Gastrocnemius medialis (tissue), 4 donors: Measurements from ENCODE around the gene ZBTB7A. TPM values are rescaled to one million over a fixed set of nuclear protein-coding genes. Genes with fewer than 3 reads are reported as not detected.
"Not testable (repeated sequence)": the region's sequence is repeated elsewhere in the genome, so short reads cannot be mapped to it uniquely, and the experiment has no call there.

ENCODE experiments used
- ATAC-seq, 2 donors: fragments of 150-250 bp; one replicate each; pipeline ENCODE4 v1.9.1; 2016
- DNase-seq, 2 donors: peaks; one replicate each; pipeline ENCODE4 v3.0.0-alpha.2; 2019
- H3K27ac ChIP-seq, 4 donors: fragments of 200-600 bp; sonication (generic); 1 replicate in 1 of 4; 2 replicates in 3 of 4; pipeline ENCODE4 v1.5.1; 2016 to 2018; ENCODE audit warnings: mild to moderate bottlenecking in 2 of 4, moderate library complexity in 1 of 4
- H3K27me3 ChIP-seq, 3 donors: fragments of 200-600 bp; sonication (generic) in 2 of 3; 1 replicate in 1 of 3; 2 replicates in 2 of 3; pipeline versions ENCODE4 v1.5.1 to v1.6.0; 2016 to 2019; ENCODE audit warnings: mild to moderate bottlenecking in 1 of 3, moderate library complexity in 1 of 3
- H3K36me3 ChIP-seq, 2 donors: fragments of 200-600 bp; sonication (generic) in 1 of 2; one replicate each; pipeline ENCODE4 v1.5.1; 2017 to 2018
- H3K4me1 ChIP-seq, 2 donors: fragments of 200-600 bp; sonication (generic) in 1 of 2; one replicate each; pipeline ENCODE4 v1.5.1; 2016 to 2017; ENCODE audit warnings: mild to moderate bottlenecking in 2 of 2
- H3K4me3 ChIP-seq, 4 donors: fragments of 200-600 bp; sonication (generic) in 3 of 4; 1 replicate in 1 of 4; 2 replicates in 3 of 4; pipeline ENCODE4 v1.5.1; 2016 to 2019; ENCODE audit warnings: mild to moderate bottlenecking in 2 of 4
- H3K9me3 ChIP-seq, 3 donors: fragments of 200-600 bp; sonication (generic) in 2 of 3; 1 replicate in 1 of 3; 2 replicates in 2 of 3; pipeline ENCODE4 v1.5.1; 2016 to 2019
- POLR2A ChIP-seq, 2 donors: fragments of 450-650 bp; IDR thresholded peaks; one replicate each; pipeline ENCODE4 v1.6.1; 2017; ENCODE audit warnings: antibody characterized with exemption in 2 of 2, mild to moderate bottlenecking in 2 of 2, moderate library complexity in 2 of 2
- in situ Hi-C, 4 donors: fragments of 200-750 bp; cut with MboI; loops; one replicate each; pipeline versions ENCODE4 v1.15.0 to v1.8.0; 2017; ENCODE audit warnings: low sequenced_read_pairs in 4 of 4
- intact Hi-C: fragments of 100-400 bp; cut with DNase I; formaldehyde crosslinking; loops from one replicate; pipeline ENCODE4 v1.15.1; 2023; ENCODE audit warnings: low total_unique reads
- total RNA-seq, 4 donors: library from RNA; depleted of rRNA; stranded (reverse); fragments of >200 nt; gene quantifications; one replicate each; pipeline versions ENCODE4 v1.1.0 to v1.2.3, GENCODE V29; 2016
- TF ChIP-seq, protein P1 (sequence below), 5 experiments: fragments of 450-650 bp in 3 of 5; fragments of 200-600 bp in 2 of 5; sonication (generic) in 2 of 5; IDR thresholded peaks in 4 of 5; conservative IDR thresholded peaks in 1 of 5; 1 replicate in 4 of 5; 2 replicates in 1 of 5; pipeline ENCODE4 v1.5.1; 2016 to 2019; ENCODE audit warnings: antibody characterized with exemption in 5 of 5, mild to moderate bottlenecking in 3 of 5, moderate library complexity in 3 of 5

Gene ZBTB7A
- total RNA-seq, 4 donors from 2014 or later = 50.0 to 104 (median 91.9) TPM

DNA sequence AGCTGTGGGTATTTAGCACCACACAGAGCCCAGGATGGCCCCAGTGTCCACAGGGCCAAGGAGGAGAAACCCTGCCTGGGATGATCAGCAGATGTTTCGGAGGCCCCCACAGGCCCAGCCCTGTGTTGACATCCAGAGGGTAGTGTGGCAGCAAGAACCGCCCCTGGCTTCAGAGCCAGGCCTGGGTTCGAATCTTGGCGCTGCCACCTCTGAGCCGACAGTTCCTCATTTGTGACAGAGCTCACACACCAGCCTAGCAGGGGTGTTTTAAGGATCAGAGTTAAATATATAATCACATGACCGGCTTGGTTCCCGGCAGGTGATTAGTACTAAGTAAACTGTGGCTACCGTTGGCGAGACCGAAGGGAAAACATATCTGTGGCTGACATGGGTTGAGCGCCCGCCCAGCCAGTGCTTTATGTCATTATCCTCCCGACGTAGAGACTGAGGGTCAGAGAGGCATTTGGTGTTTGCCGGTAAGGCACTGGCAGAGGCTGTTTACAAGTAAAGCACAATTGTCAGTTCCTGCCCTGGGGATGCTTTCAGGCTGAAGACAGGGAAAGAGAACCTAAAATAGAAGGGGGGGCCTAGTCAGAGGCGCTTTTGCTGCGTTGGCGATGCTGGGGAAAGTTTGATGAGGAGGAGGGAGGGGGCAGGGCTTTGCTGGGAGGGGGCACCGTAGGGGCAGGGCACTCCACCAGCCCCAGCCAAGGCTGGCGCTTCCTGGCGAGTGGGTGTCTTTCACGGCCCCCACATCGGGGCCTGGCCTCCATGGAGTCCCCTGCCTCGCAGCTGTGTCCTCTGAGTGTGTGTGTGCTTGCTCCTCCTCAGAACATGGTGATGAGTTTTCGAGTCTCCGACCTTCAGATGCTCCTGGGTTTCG, 54.4 kb downstream of the ZBTB7A start:
- ATAC-seq = peak in 1 of 2 donors; percentile 14
- H3K27ac ChIP-seq = peak overlapping the region; percentile 6 to 73 (median 56)
- no peak for DNase-seq
- intact Hi-C loops (no loop called here), in situ Hi-C loops (loop anchor here in 1 of 4 donors (25.0 kb wide), 1 partner anchor 125 kb away; no protein-coding TSS in a partner anchor)
- peak in 1 of 2 donors; percentile 22 for TF ChIP-seq POLR2A (IDR thresholded peaks at IDR 0.05)
- TF ChIP-seq, protein P1, sequence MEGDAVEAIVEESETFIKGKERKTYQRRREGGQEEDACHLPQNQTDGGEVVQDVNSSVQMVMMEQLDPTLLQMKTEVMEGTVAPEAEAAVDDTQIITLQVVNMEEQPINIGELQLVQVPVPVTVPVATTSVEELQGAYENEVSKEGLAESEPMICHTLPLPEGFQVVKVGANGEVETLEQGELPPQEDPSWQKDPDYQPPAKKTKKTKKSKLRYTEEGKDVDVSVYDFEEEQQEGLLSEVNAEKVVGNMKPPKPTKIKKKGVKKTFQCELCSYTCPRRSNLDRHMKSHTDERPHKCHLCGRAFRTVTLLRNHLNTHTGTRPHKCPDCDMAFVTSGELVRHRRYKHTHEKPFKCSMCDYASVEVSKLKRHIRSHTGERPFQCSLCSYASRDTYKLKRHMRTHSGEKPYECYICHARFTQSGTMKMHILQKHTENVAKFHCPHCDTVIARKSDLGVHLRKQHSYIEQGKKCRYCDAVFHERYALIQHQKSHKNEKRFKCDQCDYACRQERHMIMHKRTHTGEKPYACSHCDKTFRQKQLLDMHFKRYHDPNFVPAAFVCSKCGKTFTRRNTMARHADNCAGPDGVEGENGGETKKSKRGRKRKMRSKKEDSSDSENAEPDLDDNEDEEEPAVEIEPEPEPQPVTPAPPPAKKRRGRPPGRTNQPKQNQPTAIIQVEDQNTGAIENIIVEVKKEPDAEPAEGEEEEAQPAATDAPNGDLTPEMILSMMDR (IDR thresholded peaks at IDR 0.05 in 4 of 5, conservative IDR thresholded peaks at IDR 0.05 in 1 of 5) = no peak
- no peak overlapping the region for H3K4me3 ChIP-seq
- H3K4me1 ChIP-seq = peaks cover 75 to 76% of the 10 kb centered on the region in 2 donors
- peaks cover 0 to 13% of the 10 kb centered on the region in 2 donors for H3K36me3 ChIP-seq
- no peaks in the 10 kb centered on the region for H3K27me3 ChIP-seq
- H3K9me3 ChIP-seq = no peaks in the 10 kb centered on the region

GRCh38 chr19:4011430-4011829, 55.3 kb downstream of the ZBTB7A start:
- H3K4me3 ChIP-seq, intact Hi-C loops, H3K9me3 ChIP-seq, H3K27me3 ChIP-seq, ATAC-seq, DNase-seq: not testable (repeated sequence)
- Histone ChIP-seq H3K27ac (peak overlapping the region; percentile 86 to 96 (median 88)), H3K36me3 (peaks cover 0 to 13% of the 10 kb centered on the region in 2 donors), H3K4me1 (peaks cover 79 to 81% of the 10 kb centered on the region in 2 donors)
- in situ Hi-C loops = loop anchor here in 1 of 4 donors (25.0 kb wide), 1 partner anchor 126 kb away; no protein-coding TSS in a partner anchor

DNA sequence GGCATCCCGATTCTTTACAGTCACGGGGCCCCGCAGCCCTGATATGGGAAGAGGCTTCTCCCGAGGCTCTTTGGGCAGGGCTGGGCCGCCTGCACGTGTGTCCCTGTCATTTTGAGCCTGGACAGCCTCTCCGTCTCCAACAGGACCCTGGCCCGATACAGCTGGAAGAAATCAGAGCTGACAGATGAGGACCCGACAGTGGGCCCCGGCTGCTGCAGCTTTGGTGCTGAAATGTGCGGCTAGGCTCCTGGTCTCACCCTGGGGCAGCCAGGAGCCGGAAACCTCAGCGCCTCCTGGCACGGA, 55.9 kb downstream of the ZBTB7A start:
- Histone ChIP-seq H3K9me3 (no peaks in the 10 kb centered on the region), H3K4me1 (peaks cover 74 to 75% of the 10 kb centered on the region in 2 donors), H3K27ac (peak overlapping the region; percentile 86 to 96 (median 88)), H3K36me3 (peaks cover 0 to 13% of the 10 kb centered on the region in 2 donors), H3K4me3 (no peak overlapping the region), H3K27me3 (no peaks in the 10 kb centered on the region)
- DNase-seq = no peak
- no peak for ATAC-seq
- intact Hi-C loops (no loop called here), in situ Hi-C loops (loop anchor here in 1 of 4 donors (25.0 kb wide), 1 partner anchor 127 kb away; no protein-coding TSS in a partner anchor)
- no peak for TF ChIP-seq POLR2A (IDR thresholded peaks at IDR 0.05)
- TF ChIP-seq, protein P1 (IDR thresholded peaks at IDR 0.05 in 4 of 5, conservative IDR thresholded peaks at IDR 0.05 in 1 of 5) = no peak

DNA sequence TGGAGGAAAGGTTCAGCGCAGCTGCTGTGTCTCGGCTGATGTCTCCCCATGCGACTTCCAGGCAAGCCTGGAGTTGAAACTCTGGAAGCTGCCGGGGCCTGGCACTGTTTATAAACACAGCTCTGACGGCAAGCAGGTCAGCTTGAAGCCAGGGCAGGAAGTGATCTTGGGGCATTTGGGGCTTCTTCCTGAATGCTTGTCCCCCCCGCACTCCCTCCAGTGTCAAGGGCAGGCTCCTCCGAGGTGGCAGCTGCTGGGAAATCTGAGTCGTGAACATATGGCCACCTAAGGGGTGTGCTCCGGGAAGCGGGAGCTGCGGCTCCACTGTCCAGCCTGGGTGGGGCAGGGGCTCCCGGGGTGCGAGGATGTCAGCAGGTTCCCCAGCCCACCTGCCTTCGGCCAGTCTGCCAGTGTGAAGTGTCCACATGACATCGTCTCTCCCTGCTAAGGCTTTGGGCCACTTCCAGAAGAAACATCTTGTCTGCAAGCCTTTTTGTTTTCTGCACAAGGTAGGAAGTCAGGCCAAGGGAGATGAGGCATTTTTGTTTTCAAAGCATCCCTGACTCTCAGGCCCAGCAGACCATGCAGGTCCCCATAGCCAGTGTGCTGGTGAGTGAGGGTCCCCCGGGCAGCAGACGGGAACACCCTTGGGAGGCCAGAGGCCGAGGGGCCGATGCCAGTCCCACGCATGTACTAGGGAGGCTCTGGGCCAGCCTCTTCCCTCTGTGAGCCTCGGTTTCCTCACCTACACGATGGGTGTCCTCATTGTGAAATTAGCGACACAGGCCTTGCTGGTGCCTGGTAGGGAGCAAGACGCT, 56.5 kb downstream of the ZBTB7A start:
- no peak for TF ChIP-seq POLR2A (IDR thresholded peaks at IDR 0.05)
- TF ChIP-seq, protein P1 (IDR thresholded peaks at IDR 0.05 in 4 of 5, conservative IDR thresholded peaks at IDR 0.05 in 1 of 5) = no peak
- H3K36me3 ChIP-seq = peaks cover 0 to 13% of the 10 kb centered on the region in 2 donors
- peak in 1 of 2 donors; percentile 43 for DNase-seq
- in situ Hi-C loops (loop anchor here in 2 of 4 donors (10.0 to 25.0 kb wide), 2 partner anchors 55 to 127 kb away; partner anchors contain the start of gene ZBTB7A (in 1 of the 2)), intact Hi-C loops (loop anchor here (5.0 kb wide), 1 partner anchor 112 kb away; the partner anchor contains the start of gene MAP2K2)
- H3K27me3 ChIP-seq = no peaks in the 10 kb centered on the region
- peak overlapping the region; percentile 3 to 93 (median 24) for H3K4me3 ChIP-seq
- H3K9me3 ChIP-seq = no peaks in the 10 kb centered on the region
- ATAC-seq = no peak
- H3K4me1 ChIP-seq = peaks cover 69 to 70% of the 10 kb centered on the region in 2 donors
- peak overlapping the region; percentile 86 to 96 (median 88) for H3K27ac ChIP-seq
